ENCODE measurements around the gene ARID1A. TPM values are rescaled to one million over a fixed set of nuclear protein-coding genes. Genes with fewer than 3 reads are reported as not detected.

Gene ARID1A
- total and polyA plus RNA-seq, 9 of the 15 experiments (the other 6 are each of a cell fraction or from before 2014, with no cell fraction given): 8.3 to 88.3 (median 22.5) TPM

DNA sequence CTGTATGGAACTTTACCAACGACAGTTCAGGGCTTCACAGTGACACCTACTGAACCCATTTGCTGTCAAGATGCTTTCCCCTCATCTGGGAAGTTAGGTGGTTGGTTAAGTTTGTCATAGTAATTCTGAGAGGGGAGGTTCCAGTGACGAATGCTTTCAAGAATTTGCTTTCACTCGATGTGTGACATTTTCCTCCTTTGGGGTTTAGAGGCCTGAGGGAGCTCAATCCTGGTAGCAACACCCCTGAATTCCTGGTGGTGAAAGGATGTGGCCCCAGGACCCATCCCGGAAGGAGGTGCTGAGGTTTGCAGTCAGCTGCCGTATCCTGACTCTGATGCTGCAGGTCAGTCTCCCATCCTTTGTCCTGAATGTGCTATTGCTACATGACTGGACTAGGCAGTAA, 94.7 kb downstream of the ARID1A start (continued):
- TF ChIP-seq SAFB (IDR thresholded peaks at IDR 0.05; ENCODE audit: borderline replicate concordance, low read depth, low read length): no peak
- no peak for TF ChIP-seq CBFA2T2 (conservative IDR thresholded peaks at IDR 0.05)
- no peak for TF ChIP-seq RBM39 (optimal IDR thresholded peaks at IDR 0.05; ENCODE audit: low read depth, low read length)
- TF ChIP-seq NUFIP1 (IDR thresholded peaks at IDR 0.05; ENCODE audit: partially characterized antibody): no peak
- no peak for TF ChIP-seq ZNF239 (CRISPR knock-in tag; IDR thresholded peaks at IDR 0.05)
- no peak for TF ChIP-seq SETDB1 (IDR thresholded peaks at IDR 0.05; ENCODE audit: low read length)
- TF ChIP-seq SAP30 (IDR thresholded peaks at IDR 0.05; ENCODE audit: borderline replicate concordance, insufficient read depth, low read depth, low read length, poor library complexity, severe bottlenecking): no peak
- no peak for TF ChIP-seq JUNB (CRISPR knock-in tag; conservative IDR thresholded peaks at IDR 0.05)
- TF ChIP-seq NCOR1 (IDR thresholded peaks at IDR 0.05): no peak

DNA sequence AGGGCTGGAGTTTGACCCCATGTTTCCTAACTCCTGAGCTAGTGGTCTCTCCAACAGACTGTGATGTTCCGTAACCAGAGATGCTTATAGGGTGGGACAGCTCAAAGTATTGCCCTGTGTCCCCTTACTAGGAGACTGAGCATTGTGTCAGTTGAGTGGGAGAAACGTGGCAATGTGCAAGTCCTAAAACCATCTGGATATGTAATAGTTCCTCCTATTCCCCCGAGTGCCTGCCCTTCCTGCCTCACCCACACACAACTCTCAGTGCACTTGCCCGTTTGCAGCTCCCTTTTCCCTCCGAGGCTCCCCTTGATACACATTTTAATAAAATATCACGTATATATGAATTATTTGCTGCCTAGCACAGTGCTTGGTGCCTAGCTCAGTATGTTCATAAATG, 95.3 kb downstream of the ARID1A start:
- ChIA-PET CTCF (ENCODE audit: low intra/inter-chr PET ratio) (interaction anchor here (5.0 kb wide), 1 partner anchor 188 kb away, joined by 80 read pairs; no protein-coding TSS in a partner anchor), POLR2A (interaction anchor here (0.6 to 9.2 kb wide), 9 partner anchors 8 to 1791 kb away, joined by 3 to 112 read pairs (median 3); partner anchors contain the start of gene ARID1A)
- H3K4me1 ChIP-seq (replicated peaks in 1 of 2; ENCODE audit: control insufficient read depth in 2 of 2, insufficient read depth in 2 of 2, low read length in 2 of 2): peaks cover 33 to 51% of the 10 kb centered on the region in 2 experiments
- no peak overlapping the region; a peak in 1 of 4 replicates for H3K9ac ChIP-seq (ENCODE audit: insufficient read depth in 1 of 2, low read depth in 2 of 2, low read length in 2 of 2)
- H3K27ac ChIP-seq (ENCODE audit: extremely low read depth, low read depth, low read length): peak overlapping the region; percentile 29
- no peaks in the 10 kb centered on the region for H3K27me3 ChIP-seq (ENCODE audit: control insufficient read depth in 2 of 2, insufficient read depth in 2 of 2, low read length in 2 of 2)
- H3K9me1 ChIP-seq (ENCODE audit: control insufficient read depth, insufficient read depth, low read length): no peaks in the 10 kb centered on the region
- H4K20me1 ChIP-seq (replicated peaks; ENCODE audit: control insufficient read depth, insufficient read depth, low read length): no peaks in the 10 kb centered on the region
- H3K79me2 ChIP-seq (ENCODE audit: control insufficient read depth, insufficient read depth, low read length): peaks cover 33% of the 10 kb centered on the region
- no peak overlapping the region for H3K4me3 ChIP-seq
- intact Hi-C loops (cut with micrococcal nuclease) (loop anchor here (5.0 kb wide), 1 partner anchor 86 kb away; no protein-coding TSS in a partner anchor), in situ Hi-C loops (cut with MboI) (no loop called here)
- FAIRE-seq (no peak), DNase-seq (ENCODE audit: extremely low read depth in 1 of 4, low spot score in 3 of 4) (no peak), ATAC-seq (no peak)
- H3K36me3 ChIP-seq (ENCODE audit: control insufficient read depth, insufficient read depth, low read length): peaks cover 13% of the 10 kb centered on the region; the same call in 1 of the 3 replicates
- H3K9me3 ChIP-seq (replicated peaks; ENCODE audit: control insufficient read depth, insufficient read depth, low read depth, low read length): no peaks in the 10 kb centered on the region
- BruUV-seq (replicated peaks): no TSS peak
- H3K4me2 ChIP-seq (ENCODE audit: insufficient read depth, low read length): peak overlapping the region; percentile 49
- no peak overlapping the region for H2AFZ ChIP-seq (ENCODE audit: low read depth, low read length)
- 30% methylated on average over 6 of the region's 6 CpGs for WGBS (ENCODE audit: insufficient coverage, low coverage, missing lambda C conversion rate)
- 0 out of 2 replicates have a peak, but pooled peaks have one; percentile 6 for TF ChIP-seq ZNF584 (CRISPR knock-in tag; IDR thresholded peaks at IDR 0.05; ENCODE audit: low read depth)
- TF ChIP-seq RFX5 (IDR thresholded peaks at IDR 0.05; ENCODE audit: low read depth, low read length): no peak
- TF ChIP-seq, protein P1, sequence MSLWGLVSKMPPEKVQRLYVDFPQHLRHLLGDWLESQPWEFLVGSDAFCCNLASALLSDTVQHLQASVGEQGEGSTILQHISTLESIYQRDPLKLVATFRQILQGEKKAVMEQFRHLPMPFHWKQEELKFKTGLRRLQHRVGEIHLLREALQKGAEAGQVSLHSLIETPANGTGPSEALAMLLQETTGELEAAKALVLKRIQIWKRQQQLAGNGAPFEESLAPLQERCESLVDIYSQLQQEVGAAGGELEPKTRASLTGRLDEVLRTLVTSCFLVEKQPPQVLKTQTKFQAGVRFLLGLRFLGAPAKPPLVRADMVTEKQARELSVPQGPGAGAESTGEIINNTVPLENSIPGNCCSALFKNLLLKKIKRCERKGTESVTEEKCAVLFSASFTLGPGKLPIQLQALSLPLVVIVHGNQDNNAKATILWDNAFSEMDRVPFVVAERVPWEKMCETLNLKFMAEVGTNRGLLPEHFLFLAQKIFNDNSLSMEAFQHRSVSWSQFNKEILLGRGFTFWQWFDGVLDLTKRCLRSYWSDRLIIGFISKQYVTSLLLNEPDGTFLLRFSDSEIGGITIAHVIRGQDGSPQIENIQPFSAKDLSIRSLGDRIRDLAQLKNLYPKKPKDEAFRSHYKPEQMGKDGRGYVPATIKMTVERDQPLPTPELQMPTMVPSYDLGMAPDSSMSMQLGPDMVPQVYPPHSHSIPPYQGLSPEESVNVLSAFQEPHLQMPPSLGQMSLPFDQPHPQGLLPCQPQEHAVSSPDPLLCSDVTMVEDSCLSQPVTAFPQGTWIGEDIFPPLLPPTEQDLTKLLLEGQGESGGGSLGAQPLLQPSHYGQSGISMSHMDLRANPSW (CRISPR knock-in tag; IDR thresholded peaks at IDR 0.05): no peak
- no peak for TF ChIP-seq SP2 (IDR thresholded peaks at IDR 0.05; ENCODE audit: extremely low read depth, low read depth, low read length, poor library complexity, severe bottlenecking)
- peak; percentile 16 for TF ChIP-seq RBM25 (IDR thresholded peaks at IDR 0.05; ENCODE audit: low read depth, low read length, severe bottlenecking)
- TF ChIP-seq, protein P2, sequence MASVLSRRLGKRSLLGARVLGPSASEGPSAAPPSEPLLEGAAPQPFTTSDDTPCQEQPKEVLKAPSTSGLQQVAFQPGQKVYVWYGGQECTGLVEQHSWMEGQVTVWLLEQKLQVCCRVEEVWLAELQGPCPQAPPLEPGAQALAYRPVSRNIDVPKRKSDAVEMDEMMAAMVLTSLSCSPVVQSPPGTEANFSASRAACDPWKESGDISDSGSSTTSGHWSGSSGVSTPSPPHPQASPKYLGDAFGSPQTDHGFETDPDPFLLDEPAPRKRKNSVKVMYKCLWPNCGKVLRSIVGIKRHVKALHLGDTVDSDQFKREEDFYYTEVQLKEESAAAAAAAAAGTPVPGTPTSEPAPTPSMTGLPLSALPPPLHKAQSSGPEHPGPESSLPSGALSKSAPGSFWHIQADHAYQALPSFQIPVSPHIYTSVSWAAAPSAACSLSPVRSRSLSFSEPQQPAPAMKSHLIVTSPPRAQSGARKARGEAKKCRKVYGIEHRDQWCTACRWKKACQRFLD (CRISPR knock-in tag; IDR thresholded peaks at IDR 0.05): peak; percentile 3; the same call in 1 of the 2 replicates
- TF ChIP-seq, protein P3, sequence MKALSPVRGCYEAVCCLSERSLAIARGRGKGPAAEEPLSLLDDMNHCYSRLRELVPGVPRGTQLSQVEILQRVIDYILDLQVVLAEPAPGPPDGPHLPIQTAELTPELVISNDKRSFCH (CRISPR knock-in tag; IDR thresholded peaks at IDR 0.05): no peak
- TF ChIP-seq, protein P3 (tag; IDR thresholded peaks at IDR 0.05): no peak

Data from K562 (cell line).